Measurements from ENCODE around the gene SNX10.

Gene SNX10

GRCh38 chr7:26404189-26404996 lies 112.7 kb downstream of the SNX10 start:
- DNase-seq (ENCODE audit: low read depth in 2 of 2), result no peak

DNA sequence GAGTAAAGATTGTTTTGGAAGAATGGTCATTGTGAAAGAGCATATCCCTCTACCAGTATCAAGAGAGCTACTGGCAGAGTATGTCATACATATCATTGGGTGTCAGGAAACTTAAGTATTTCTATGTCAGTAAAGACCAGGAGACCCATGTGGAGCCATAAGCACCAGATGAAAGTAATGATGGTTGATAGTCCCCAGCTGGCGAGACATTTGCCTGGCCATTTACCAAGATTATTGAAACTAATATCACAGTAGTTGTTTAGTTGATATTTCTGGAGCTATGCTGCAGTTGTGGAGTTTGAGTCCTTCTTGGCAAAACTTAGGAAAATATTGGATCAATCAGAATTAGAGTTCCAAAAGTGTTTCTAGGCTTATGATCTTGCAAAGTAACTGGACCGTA lies 114.8 kb downstream of the SNX10 start:
- no peak for DNase-seq (ENCODE audit: low read depth in 2 of 2)

GRCh38 chr7:26409661-26410547 lies 118.2 kb downstream of the SNX10 start:
- no peak for DNase-seq (ENCODE audit: low read depth in 2 of 2)

GRCh38 chr7:26413007-26413691 lies 121.5 kb downstream of the SNX10 start:
- DNase-seq (ENCODE audit: low read depth in 2 of 2), result no peak

GRCh38 chr7:26416004-26416403 lies 124.3 kb downstream of the SNX10 start:
- no peak for DNase-seq (ENCODE audit: low read depth in 2 of 2)

- DNase-seq (ENCODE audit: low read depth in 2 of 2), result no peak
These were observed 126.3 kb downstream of the SNX10 start for GRCh38 chr7:26417911-26418413.

- no peak for DNase-seq (ENCODE audit: low read depth in 2 of 2)
These were observed 127.5 kb downstream of the SNX10 start for GRCh38 chr7:26419198-26419597.

DNA sequence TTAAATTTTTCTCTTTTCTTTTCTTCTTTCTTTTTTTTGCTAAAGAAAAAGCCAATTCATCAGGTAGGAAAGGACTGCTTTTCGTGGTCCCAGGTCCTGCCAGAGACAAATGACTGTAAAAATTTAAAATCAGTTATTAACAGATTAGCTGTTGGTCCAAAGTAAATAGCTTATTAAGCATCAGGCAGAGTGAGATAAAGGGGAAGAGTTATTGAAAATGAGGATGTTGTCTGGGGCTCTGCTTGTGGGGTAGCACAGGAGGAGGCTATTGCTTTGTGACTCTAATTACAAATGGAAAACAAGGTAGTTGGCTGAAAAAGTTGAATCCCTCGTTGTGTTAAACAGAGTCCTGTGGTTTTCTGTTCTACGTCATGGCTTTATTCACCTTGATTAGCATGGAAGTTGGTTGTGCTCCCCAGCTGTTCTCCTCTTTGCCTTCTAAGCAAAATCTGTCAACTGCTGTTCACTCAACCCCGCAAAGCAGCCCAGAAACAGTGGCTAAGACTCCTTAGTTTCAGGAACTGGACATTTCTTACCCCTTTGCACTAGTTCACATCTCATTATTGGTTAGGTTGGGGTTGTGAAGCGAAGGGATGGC lies 128.9 kb downstream of the SNX10 start:
- DNase-seq (ENCODE audit: low read depth in 2 of 2), result no peak

- DNase-seq (ENCODE audit: low read depth in 2 of 2), result no peak
These were observed 131.1 kb downstream of the SNX10 start for GRCh38 chr7:26422761-26423160.

- DNase-seq (ENCODE audit: low read depth in 2 of 2), result no peak
These were observed 131.8 kb downstream of the SNX10 start for GRCh38 chr7:26423436-26423835.

All from fibroblast of skin of left quadriceps (primary cell).